CD4-positive, alpha-beta T cell treated with Interleukin-10 for 1 hour (primary cell): ENCODE data around the gene TAAR9.

Source experiments
- DNase-seq: peaks from one replicate; pipeline ENCODE4 v3.0.0-alpha.2; 2020

The TAAR9 gene

GRCh38 chr6:132537977-132538376 lies at the start of gene TAAR9:
TSS of gene TAAR9 (plus strand) at chr6:132538277. CDS start at chr6:132538290, 13 bp downstream.
- DNase-seq: no peak

- DNase-seq: no peak
These were observed 48.7 kb upstream of the TAAR9 start for GRCh38 chr6:132489376-132489775.

- no peak for DNase-seq
These were observed 48.1 kb upstream of the TAAR9 start for GRCh38 chr6:132490024-132490423.

GRCh38 chr6:132490478-132491204 lies 47.4 kb upstream of the TAAR9 start:
- no peak for DNase-seq

GRCh38 chr6:132491303-132491702 lies 46.8 kb upstream of the TAAR9 start:
- no peak for DNase-seq

- no peak for DNase-seq
These were observed 46.2 kb upstream of the TAAR9 start for GRCh38 chr6:132491881-132492280.

- no peak for DNase-seq
These were observed 43.1 kb upstream of the TAAR9 start for GRCh38 chr6:132494954-132495353.

GRCh38 chr6:132495604-132496079 lies 42.4 kb upstream of the TAAR9 start:
- no peak for DNase-seq

- no peak for DNase-seq
These were observed 41.4 kb upstream of the TAAR9 start for GRCh38 chr6:132496519-132497180.

- no peak for DNase-seq
These were observed 39.4 kb upstream of the TAAR9 start for GRCh38 chr6:132498638-132499037.

- no peak for DNase-seq
These were observed 38.3 kb upstream of the TAAR9 start for GRCh38 chr6:132499757-132500156.

GRCh38 chr6:132504757-132505156 lies 33.3 kb upstream of the TAAR9 start:
- no peak for DNase-seq

GRCh38 chr6:132505158-132505557 lies 32.9 kb upstream of the TAAR9 start:
- DNase-seq: no peak

- DNase-seq: no peak
These were observed 31.6 kb upstream of the TAAR9 start for GRCh38 chr6:132506461-132506860.

GRCh38 chr6:132506869-132507808 lies 30.9 kb upstream of the TAAR9 start:
- DNase-seq: no peak

GRCh38 chr6:132511210-132511830 lies 26.8 kb upstream of the TAAR9 start:
- no peak for DNase-seq

GRCh38 chr6:132511831-132512220 lies 26.3 kb upstream of the TAAR9 start:
- DNase-seq: no peak

- no peak for DNase-seq
These were observed 25.8 kb upstream of the TAAR9 start for GRCh38 chr6:132512342-132512637.

- DNase-seq: peak; percentile 89
These were observed 25.1 kb upstream of the TAAR9 start, which contains the start of gene STX7 for GRCh38 chr6:132512638-132513632. TSS of gene STX7 (minus strand) at chr6:132513116. CDS start at chr6:132503530, 9,586 bp downstream.

GRCh38 chr6:132513831-132514545 lies 24.1 kb upstream of the TAAR9 start:
- no peak for DNase-seq

GRCh38 chr6:132515386-132515785 lies 22.7 kb upstream of the TAAR9 start:
- DNase-seq: no peak
